GM23338 (cell line): ENCODE results near the gene PTPRN2.

Experiments
- CREB1 ChIP-seq: fragments of 250-450 bp; sonication (Bioruptor Pico); IDR thresholded peaks from 2 replicates; pipeline ENCODE4 v1.5.0; 2020; ENCODE audit warnings: low read depth, mild to moderate bottlenecking, moderate library complexity
- EZH2 ChIP-seq: fragments of 200-600 bp; sonication (generic); IDR thresholded peaks from one replicate; pipeline ENCODE4 v1.8.0; 2017; ENCODE audit warnings: antibody characterized with exemption, mild to moderate bottlenecking, low read depth; ENCODE audit not compliant: unreplicated experiment
- EZH2phosphoT487 ChIP-seq: fragments of 200-600 bp; sonication (generic); IDR thresholded peaks from one replicate; pipeline ENCODE4 v1.8.1; 2018; ENCODE audit warnings: antibody characterized with exemption; ENCODE audit not compliant: unreplicated experiment
- POLR2AphosphoS5 ChIP-seq: IDR thresholded peaks from 2 replicates; pipeline ENCODE4 v1.6.1; 2016; ENCODE audit warnings: antibody characterized with exemption, low read depth
- TF ChIP-seq, protein P1 (sequence below), 2 experiments: fragments of 200-600 bp in 1 of 2; sonication (generic) in 1 of 2; conservative IDR thresholded peaks; 2 replicates each; pipeline versions ENCODE4 v1.5.1 to v1.6.1; 2016 to 2017; ENCODE audit warnings: antibody characterized with exemption in 2 of 2, low read depth in 2 of 2, mild to moderate bottlenecking in 2 of 2, moderate library complexity in 1 of 2
- TF ChIP-seq, protein P2 (sequence below): IDR thresholded peaks from one replicate; pipeline ENCODE4 v1.6.1; 2018; ENCODE audit warnings: antibody characterized with exemption; ENCODE audit not compliant: unreplicated experiment
- TF ChIP-seq, protein P3 (sequence below): IDR thresholded peaks from 2 replicates; pipeline ENCODE4 v1.6.1; 2016; ENCODE audit warnings: antibody characterized with exemption

DNA sequence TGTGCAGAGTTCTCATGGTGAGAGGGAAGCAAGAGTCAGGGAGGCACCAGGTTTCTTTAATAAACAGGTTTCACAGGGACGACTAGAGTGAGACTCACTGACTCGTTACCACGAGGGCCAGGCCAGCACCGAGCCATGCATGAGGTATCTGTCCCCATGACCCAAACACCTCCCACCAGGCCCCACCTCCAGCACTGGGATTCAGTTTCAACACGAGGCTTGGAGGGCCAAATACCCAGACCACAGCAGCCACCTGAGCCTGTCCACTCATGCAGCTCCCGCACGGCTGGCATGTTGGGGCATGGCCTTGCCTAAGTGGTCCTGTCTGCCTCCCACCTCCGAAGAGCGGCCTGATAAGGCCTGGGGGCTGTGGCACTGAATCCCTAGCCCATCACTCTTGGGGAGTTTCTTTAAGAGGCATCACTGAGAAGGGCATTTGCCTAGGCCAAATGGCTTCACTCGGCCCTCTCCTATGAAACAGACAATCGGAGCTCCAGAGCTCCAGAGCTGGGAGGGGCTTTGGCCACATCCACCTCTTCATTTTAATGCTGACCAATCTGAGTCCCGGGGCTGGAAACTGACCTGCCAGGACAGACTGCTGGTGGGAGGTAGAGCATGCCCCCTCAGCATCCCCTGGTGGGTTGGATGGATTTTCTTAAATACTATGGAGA is 1093.0 kb downstream of the PTPRN2 start:
- no peak for TF ChIP-seq CREB1
- no peak for TF ChIP-seq EZH2
- TF ChIP-seq, protein P1, sequence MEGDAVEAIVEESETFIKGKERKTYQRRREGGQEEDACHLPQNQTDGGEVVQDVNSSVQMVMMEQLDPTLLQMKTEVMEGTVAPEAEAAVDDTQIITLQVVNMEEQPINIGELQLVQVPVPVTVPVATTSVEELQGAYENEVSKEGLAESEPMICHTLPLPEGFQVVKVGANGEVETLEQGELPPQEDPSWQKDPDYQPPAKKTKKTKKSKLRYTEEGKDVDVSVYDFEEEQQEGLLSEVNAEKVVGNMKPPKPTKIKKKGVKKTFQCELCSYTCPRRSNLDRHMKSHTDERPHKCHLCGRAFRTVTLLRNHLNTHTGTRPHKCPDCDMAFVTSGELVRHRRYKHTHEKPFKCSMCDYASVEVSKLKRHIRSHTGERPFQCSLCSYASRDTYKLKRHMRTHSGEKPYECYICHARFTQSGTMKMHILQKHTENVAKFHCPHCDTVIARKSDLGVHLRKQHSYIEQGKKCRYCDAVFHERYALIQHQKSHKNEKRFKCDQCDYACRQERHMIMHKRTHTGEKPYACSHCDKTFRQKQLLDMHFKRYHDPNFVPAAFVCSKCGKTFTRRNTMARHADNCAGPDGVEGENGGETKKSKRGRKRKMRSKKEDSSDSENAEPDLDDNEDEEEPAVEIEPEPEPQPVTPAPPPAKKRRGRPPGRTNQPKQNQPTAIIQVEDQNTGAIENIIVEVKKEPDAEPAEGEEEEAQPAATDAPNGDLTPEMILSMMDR (conservative IDR thresholded peaks at IDR 0.05; ENCODE audit: low read depth in 2 of 2): no peak
- TF ChIP-seq, protein P2, sequence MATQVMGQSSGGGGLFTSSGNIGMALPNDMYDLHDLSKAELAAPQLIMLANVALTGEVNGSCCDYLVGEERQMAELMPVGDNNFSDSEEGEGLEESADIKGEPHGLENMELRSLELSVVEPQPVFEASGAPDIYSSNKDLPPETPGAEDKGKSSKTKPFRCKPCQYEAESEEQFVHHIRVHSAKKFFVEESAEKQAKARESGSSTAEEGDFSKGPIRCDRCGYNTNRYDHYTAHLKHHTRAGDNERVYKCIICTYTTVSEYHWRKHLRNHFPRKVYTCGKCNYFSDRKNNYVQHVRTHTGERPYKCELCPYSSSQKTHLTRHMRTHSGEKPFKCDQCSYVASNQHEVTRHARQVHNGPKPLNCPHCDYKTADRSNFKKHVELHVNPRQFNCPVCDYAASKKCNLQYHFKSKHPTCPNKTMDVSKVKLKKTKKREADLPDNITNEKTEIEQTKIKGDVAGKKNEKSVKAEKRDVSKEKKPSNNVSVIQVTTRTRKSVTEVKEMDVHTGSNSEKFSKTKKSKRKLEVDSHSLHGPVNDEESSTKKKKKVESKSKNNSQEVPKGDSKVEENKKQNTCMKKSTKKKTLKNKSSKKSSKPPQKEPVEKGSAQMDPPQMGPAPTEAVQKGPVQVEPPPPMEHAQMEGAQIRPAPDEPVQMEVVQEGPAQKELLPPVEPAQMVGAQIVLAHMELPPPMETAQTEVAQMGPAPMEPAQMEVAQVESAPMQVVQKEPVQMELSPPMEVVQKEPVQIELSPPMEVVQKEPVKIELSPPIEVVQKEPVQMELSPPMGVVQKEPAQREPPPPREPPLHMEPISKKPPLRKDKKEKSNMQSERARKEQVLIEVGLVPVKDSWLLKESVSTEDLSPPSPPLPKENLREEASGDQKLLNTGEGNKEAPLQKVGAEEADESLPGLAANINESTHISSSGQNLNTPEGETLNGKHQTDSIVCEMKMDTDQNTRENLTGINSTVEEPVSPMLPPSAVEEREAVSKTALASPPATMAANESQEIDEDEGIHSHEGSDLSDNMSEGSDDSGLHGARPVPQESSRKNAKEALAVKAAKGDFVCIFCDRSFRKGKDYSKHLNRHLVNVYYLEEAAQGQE: no peak
- no peak for TF ChIP-seq POLR2AphosphoS5
- no peak for TF ChIP-seq EZH2phosphoT487
- TF ChIP-seq, protein P3, sequence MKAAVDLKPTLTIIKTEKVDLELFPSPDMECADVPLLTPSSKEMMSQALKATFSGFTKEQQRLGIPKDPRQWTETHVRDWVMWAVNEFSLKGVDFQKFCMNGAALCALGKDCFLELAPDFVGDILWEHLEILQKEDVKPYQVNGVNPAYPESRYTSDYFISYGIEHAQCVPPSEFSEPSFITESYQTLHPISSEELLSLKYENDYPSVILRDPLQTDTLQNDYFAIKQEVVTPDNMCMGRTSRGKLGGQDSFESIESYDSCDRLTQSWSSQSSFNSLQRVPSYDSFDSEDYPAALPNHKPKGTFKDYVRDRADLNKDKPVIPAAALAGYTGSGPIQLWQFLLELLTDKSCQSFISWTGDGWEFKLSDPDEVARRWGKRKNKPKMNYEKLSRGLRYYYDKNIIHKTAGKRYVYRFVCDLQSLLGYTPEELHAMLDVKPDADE: no peak
